Kasumi-1 (cell line): Measurements from ENCODE around the gene ATP6V1F.
A peak's percentile ranks its signal among the peaks of the same experiment; 100 is the strongest.

ENCODE experiments used
- DNase-seq, 2 experiments: peaks; one replicate each; lab custom pipeline; 2025; lab: John Stamatoyannopoulos, UW

ATP6V1F gene

DNA sequence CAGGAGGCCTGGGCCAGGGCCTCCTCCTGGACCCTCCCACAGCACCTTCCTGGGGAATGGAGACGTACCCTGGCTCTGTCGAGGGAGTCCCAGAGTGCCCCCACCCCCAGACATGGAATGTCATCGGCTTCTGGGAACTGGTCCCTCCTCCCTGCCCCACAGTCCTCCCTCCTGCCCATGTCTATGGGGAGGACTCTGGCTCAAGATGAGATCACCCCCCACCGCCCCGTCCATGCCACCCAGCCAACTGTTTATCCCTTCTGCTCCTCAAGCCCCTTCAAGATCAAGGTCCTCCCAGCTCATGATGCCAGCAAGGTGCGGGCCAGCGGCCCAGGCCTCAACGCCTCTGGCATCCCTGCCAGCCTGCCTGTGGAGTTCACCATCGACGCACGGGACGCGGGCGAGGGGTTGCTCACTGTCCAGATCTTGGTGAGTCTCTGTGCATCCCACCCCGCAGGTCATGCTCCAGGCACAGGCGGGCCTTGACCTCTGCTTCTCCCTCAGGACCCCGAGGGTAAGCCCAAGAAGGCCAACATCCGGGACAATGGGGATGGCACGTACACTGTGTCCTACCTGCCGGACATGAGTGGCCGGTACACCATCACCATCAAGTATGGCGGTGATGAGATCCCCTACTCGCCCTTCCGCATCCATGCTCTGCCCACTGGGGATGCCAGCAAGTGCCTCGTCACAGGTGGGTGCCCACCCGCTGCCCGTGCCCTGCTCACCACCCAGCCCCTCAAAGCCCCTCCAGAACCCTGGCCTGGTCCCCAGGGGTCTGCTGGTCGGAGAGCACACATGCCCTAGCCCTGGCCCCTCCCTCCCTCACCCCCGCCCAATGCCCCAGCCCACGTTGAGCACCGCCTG lies 14.1 kb upstream of the ATP6V1F start:
- DNase-seq = no peak

DNA sequence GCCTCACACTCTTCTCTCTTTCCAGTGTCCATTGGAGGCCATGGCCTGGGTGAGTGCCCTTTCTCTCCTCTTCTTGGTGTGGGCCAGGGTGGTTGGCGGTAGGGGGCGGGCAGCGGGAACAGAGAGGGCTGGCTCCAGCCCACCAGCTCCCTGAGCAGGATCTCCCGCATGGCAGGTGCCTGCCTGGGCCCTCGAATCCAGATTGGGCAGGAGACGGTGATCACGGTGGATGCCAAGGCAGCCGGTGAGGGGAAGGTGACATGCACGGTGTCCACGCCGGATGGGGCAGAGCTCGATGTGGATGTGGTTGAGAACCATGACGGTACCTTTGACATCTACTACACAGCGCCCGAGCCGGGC lies 13.5 kb upstream of the ATP6V1F start:
- DNase-seq = no peak

- no peak for DNase-seq
These were observed 12.7 kb upstream of the ATP6V1F start for GRCh38 chr7:128849804-128850490.

- no peak for DNase-seq
These were observed 10.0 kb upstream of the ATP6V1F start for GRCh38 chr7:128852537-128853254.

DNA sequence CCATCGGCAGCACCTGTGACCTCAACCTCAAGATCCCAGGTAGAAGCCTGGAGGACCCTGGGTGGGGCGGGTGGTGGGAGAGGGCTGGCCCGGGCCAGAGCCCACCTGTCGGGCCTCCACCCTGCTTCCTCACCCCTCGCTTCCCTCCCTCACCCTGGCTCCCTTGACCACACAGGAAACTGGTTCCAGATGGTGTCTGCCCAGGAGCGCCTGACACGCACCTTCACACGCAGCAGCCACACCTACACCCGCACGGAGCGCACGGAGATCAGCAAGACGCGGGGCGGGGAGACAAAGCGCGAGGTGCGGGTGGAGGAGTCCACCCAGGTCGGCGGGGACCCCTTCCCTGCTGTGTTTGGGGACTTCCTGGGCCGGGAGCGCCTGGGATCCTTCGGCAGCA lies 8.9 kb upstream of the ATP6V1F start:
- DNase-seq = no peak

GRCh38 chr7:128854396-128854795 lies 8.3 kb upstream of the ATP6V1F start:
- no peak for DNase-seq

GRCh38 chr7:128855559-128855958 lies 7.1 kb upstream of the ATP6V1F start:
- DNase-seq = no peak

DNA sequence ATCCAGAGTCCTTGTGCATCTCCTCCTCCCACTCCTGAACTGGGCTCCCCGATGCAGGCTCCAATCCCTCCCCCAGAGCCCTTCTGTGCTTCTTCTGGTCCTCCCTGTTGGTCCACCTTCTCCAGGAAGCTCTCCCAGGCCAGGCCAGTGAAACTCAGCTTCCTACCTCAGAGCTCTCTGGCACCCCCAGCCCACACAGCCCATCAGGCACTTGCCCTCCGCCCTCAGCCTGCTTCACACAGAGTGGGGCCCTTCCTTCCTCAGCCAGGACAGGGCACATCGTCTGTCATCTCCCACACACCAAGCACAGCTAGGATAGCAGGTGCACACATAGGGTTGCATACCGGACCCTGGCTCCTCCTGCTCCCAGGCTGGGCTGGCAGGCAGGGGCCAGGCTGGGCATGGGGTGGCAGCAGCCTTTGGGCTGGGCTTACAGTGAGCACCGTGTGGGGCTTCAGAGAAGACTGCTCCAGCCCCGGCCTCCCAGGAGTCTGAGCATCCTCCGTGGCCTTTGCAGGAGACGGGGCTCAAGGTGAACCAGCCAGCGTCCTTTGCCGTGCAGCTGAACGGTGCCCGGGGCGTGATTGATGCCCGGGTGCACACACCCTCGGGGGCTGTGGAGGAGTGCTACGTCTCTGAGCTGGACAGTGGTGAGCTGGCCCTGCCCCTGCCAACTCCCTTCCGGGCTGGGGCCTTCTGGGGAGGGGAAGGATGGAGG lies 6.5 kb upstream of the ATP6V1F start:
- no peak for DNase-seq

DNA sequence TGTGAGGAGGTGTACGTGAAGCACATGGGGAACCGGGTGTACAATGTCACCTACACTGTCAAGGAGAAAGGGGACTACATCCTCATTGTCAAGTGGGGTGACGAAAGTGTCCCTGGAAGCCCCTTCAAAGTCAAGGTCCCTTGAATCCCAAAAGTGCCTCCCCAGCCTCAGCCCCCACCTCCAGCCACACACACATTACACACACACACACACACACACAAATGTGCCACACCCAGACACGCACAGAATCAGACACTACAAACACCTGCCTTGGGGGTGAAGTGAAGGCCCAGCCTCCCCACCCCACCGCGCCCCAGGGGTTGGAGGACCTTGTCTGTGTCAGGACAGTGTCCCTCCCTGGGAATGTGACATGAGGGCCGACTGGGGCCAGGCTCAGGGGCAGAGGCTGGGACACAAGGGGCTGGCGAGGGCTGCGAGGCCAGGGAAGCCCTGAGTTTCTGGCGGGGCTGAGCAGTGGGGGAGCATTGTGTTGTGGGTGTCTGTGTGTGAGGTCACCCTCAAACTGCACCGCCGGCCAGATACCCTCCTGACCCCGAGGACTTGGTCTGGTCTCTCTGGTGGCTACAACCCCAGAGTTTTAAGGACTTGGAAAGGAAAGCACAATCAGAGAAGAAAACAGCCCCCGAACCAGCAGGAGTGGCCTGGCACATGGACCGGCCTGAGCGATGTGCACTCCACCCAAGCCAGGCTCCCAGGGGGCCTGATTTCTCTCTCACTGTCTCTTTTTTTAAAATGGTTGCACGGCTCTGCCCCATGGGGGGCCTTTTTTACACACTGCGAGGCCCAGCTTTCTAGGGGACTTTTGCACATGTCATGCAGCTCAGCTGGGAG lies 4.0 kb upstream of the ATP6V1F start:
- no peak for DNase-seq

DNA sequence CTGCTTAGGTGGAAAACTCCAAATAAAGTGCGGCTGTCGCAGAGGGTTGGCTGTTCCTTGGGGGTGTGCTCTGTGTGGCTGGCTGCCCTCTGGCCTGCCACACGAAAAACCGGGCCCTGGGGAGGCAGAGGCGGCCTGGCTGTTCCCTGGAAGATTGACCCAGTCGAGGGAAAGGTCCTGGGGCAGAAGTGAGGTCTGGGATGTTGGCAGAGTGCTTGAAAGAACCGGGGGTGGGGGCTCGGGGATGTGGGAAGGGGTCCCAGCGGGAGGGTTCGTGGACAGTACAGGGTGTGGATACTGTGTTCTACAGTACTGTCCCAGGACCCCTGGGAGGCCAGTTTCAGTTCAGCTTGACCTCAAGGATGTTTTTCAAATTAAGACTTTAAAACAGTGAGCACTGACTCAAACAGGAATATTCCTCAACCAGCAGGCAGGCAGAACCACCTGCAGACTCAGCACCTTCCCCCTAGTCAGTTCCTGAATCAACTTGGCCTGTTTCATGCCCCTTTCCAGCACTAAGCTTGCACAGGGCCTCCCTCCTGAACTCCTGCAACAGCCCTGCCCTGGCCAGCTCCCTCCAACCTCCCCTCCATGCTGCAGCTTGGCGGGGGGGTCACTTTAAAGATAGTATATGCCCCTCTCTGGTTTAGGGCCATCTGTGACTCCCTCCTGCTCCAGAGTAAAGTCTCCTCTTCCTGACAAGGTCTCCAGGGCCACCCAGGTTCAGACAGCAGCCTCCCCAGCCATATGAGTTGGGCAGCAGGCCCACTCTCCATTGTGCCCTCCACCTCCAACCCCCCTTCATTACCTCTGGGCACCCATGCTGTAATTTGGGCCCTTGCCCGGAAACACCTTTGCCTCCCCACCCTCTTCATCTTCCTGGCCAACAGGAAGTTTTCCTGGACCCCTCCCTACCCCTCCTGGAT lies 3.2 kb upstream of the ATP6V1F start:
- DNase-seq = no peak

DNA sequence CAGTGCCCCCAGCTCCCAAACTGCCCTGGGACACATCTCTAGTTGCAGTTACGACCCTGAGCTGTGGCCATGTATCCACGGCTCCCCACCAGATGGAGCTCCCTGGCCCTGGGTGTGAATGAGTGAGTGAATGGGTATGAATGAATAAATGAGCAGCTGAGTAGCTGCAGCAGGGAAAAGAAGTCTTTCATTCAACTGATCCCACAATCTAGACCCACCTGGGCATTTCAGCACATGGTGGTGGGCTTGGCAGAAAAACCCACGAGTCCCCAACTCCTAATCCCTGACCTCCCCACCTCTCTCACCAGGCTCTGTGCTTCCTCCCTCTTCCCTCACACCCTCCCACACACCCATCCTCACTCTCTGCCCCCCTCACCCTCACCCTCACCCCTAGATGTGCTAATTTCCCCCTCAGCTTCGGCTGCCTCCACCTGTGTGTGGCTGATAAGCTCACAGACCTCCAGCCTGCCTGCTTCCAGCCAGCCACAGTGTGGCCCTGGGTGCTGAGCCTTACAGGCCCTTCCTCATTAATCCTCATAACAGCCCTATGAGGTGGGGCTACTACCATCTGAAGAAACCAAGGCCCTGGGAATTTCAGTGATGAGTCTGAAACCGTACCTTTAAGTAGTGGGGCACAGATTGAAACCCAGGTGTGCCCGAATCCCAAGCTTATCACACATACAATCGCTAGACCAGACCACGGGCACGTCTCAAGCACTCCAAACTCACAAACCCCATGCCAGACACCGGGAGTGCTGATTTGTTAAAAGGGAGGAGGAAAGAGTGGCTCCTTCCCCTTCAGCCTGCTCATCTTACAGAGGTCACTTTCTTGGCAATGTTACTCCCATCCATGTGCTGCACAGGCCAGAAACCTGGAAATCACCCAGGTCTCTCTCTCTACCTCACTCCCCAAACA lies 2.2 kb upstream of the ATP6V1F start:
- peak; percentile 21 to 33 for DNase-seq

GRCh38 chr7:128861957-128862570 lies 592 bp upstream of the ATP6V1F start:
- peak in 1 of 2 experiments; percentile 5 for DNase-seq

GRCh38 chr7:128863433-128863989 lies 855 bp downstream of the ATP6V1F start:
- peak; percentile 69 to 82 for DNase-seq

GRCh38 chr7:128865303-128865702 lies 2.6 kb downstream of the ATP6V1F start:
- no peak for DNase-seq

GRCh38 chr7:128865996-128866877 lies 3.6 kb downstream of the ATP6V1F start:
- DNase-seq = no peak

GRCh38 chr7:128867241-128867640 lies 4.6 kb downstream of the ATP6V1F start:
- no peak for DNase-seq
